K562 (cell line): ENCODE measurements around the gene TMEM217. TPM values are rescaled to one million over a fixed set of nuclear protein-coding genes. Genes with fewer than 3 reads are reported as not detected.

Experiments used
- ARID2 ChIP-seq: fragments of 450-650 bp; IDR thresholded peaks from 2 replicates; pipeline ENCODE4 v1.6.1; 2017; ENCODE audit warnings: antibody characterized with exemption, mild to moderate bottlenecking
- ARNT ChIP-seq, 2 experiments: fragments of 450-650 bp; IDR thresholded peaks; 2 replicates each; pipeline ENCODE4 v1.6.1; 2016; ENCODE audit warnings: mild to moderate bottlenecking in 1 of 2
- CHD1 ChIP-seq: fragments of 200-600 bp; sonication (generic); IDR thresholded peaks from one replicate; pipeline ENCODE4 v1.6.1; 2012; ENCODE audit warnings: mild to moderate bottlenecking, moderate library complexity, low read length, inconsistent platforms
- DMBX1 ChIP-seq: fragments of 250-450 bp; sonication (Bioruptor Pico); IDR thresholded peaks from 2 replicates; pipeline ENCODE4 v1.8.0; 2022; ENCODE audit warnings: inconsistent platforms, mild to moderate bottlenecking, moderate library complexity, borderline replicate concordance
- E2F6 ChIP-seq, 2 experiments: IDR thresholded peaks; 2 replicates each; pipeline ENCODE4 v1.6.1; 2011; ENCODE audit warnings: borderline replicate concordance in 1 of 2, control low read depth in 1 of 2, low read depth in 1 of 2, low read length in 1 of 2, mild to moderate bottlenecking in 1 of 2, mixed read lengths in 1 of 2, moderate library complexity in 1 of 2; ENCODE audit not compliant: insufficient read depth in 1 of 2, insufficient read length in 1 of 2, poor library complexity in 1 of 2, severe bottlenecking in 1 of 2; ENCODE audit errors: extremely low read depth in 1 of 2
- MAFF ChIP-seq: IDR thresholded peaks from 2 replicates; pipeline ENCODE4 v1.6.1; 2012; ENCODE audit warnings: low read length, improper control_type of control experiment
- NFE2 ChIP-seq: IDR thresholded peaks from 2 replicates; pipeline ENCODE4 v1.6.1; 2014; ENCODE audit warnings: antibody characterized with exemption, low read depth
- NRF1 ChIP-seq, 2 experiments: fragments of 450-650 bp; IDR thresholded peaks in 1 of 2; conservative IDR thresholded peaks in 1 of 2; 2 replicates each; pipeline ENCODE4 v1.6.1; 2014; ENCODE audit warnings: mild to moderate bottlenecking in 2 of 2
- PHF20 ChIP-seq: fragments of 450-650 bp; IDR thresholded peaks from 2 replicates; pipeline ENCODE4 v1.6.1; 2018; ENCODE audit not compliant: partially characterized antibody
- TBL1XR1 ChIP-seq, 2 experiments: IDR thresholded peaks; 2 replicates each; pipeline ENCODE4 v1.6.1; 2012; ENCODE audit warnings: improper control_type of control experiment in 2 of 2, low read length in 2 of 2, mild to moderate bottlenecking in 1 of 2
- ZNF76 ChIP-seq: fragments of 250-450 bp; sonication (Bioruptor Pico); IDR thresholded peaks from 2 replicates; pipeline ENCODE4 v1.4.0; 2020; ENCODE audit warnings: mild to moderate bottlenecking, moderate library complexity, borderline replicate concordance
- polyA plus RNA-seq, 8 experiments: library from polyadenylated mRNA; depleted of rRNA in 4 of 8; stranded (reverse) in 5 of 8; unstranded in 3 of 8; fragments of >200 nt; fragmentation: Nextera tagmentation in 2 of 8; fragmentation: Illumina TruSeq in 1 of 8; extraction: Ambion mirVana in 2 of 8; extraction: Trizol in 1 of 8; gene quantifications; 2 replicates each; pipeline versions ENCODE4 v1.2.1 to v1.2.3, GENCODE V29; 2011 to 2014; ENCODE audit warnings: inconsistent platforms in 1 of 8, missing spikeins in 1 of 8
- total RNA-seq, 7 experiments: library from RNA; depleted of rRNA in 6 of 7; stranded (reverse); fragments of >200 nt in 6 of 7; fragmentation: Illumina TruSeq in 2 of 7; extraction: Trizol in 2 of 7; gene quantifications; 2 replicates each; pipeline versions ENCODE4 v1.2.1 to v1.2.3, GENCODE V29; 2011 to 2021; ENCODE audit warnings: low replicate concordance in 1 of 7
- TF ChIP-seq, protein P1 (sequence below): sonication (generic); formaldehyde crosslinking; IDR thresholded peaks from 2 replicates; pipeline ENCODE4 v1.9.0; 2022; ENCODE audit warnings: mild to moderate bottlenecking, missing genetic modification reagents
- TF ChIP-seq, protein P2 (sequence below): fragments of 450-650 bp; IDR thresholded peaks from 2 replicates; pipeline ENCODE4 v1.6.1; 2016; ENCODE audit warnings: low read depth, mild to moderate bottlenecking, moderate library complexity

TMEM217 gene
- total and polyA plus RNA-seq, 9 of the 15 experiments (the other 6 are each of a cell fraction or from before 2014, with no cell fraction given) = 1.3 to 8.0 (median 1.9) TPM

DNA sequence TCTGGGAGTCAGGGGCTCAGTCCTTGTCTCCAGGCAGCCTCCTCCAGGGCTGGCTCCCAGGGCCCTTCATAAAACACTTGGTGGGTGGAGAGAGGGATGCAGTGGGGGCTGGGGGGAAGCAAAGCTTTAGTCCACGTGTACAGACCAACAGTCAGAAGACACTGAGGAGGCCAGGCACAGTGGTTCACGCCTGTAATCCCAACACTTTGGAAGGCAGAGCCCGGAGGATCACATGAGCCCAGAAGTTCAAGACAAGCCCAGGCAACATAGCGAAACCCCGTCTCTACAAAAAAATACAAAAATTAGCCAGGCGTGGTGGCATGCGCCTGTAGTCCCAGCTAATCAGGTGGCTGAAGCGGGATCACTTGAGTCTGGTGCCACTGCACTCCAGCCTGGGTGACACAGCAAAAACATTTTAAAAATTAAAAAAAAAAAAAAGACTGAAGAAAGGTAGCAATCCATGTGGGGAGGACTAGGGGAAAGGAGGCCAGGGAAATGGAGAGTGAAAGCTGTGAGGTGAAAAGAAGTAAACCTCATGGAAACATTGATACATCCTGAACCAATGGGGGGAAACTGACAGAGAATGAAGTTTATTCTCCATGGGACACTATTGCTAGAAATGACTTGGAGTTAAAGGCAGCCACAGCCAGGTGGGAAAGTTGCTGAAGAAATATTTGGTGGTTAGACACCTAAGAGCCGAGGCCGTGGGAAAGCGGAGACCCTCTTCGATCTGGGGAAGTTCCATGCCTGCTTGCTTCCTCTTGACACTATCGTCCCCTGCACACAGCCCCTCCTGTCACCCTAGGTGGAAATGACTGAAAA is 52.6 kb downstream of the TMEM217 start (continued):
- TF ChIP-seq CHD1 (peak; percentile 24), MAFF (peak; percentile 73), TBL1XR1 (IDR thresholded peaks at IDR 0.05; ENCODE audit: low read length in 2 of 2) (no peak), ARNT (IDR thresholded peaks at IDR 0.05) (0 out of 4 replicates have a peak, but pooled peaks of 1 of the 2 experiments have one; percentile 44), DMBX1 (CRISPR knock-in tag) (peak; percentile 78), ZNF76 (CRISPR knock-in tag) (no peak), PHF20 (no peak), E2F6 (IDR thresholded peaks at IDR 0.05; ENCODE audit: borderline replicate concordance in 1 of 2, extremely low read depth in 1 of 2, insufficient read depth in 1 of 2, insufficient read length in 1 of 2, low read depth in 1 of 2, low read length in 1 of 2, poor library complexity in 1 of 2, severe bottlenecking in 1 of 2) (peak in 1 of 2 experiments; percentile 9), NRF1 (conservative IDR thresholded peaks at IDR 0.05 in 1 of 2, IDR thresholded peaks at IDR 0.05 in 1 of 2) (0 out of 4 replicates have a peak, but pooled peaks of 1 of the 2 experiments have one; percentile 5), NFE2 (peak; percentile 84), ARID2 (no peak)
- TF ChIP-seq, protein P1, sequence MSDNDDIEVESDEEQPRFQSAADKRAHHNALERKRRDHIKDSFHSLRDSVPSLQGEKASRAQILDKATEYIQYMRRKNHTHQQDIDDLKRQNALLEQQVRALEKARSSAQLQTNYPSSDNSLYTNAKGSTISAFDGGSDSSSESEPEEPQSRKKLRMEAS (CRISPR knock-in tag) = peak; percentile 36; the same call in 1 of the 2 replicates
- TF ChIP-seq, protein P2, sequence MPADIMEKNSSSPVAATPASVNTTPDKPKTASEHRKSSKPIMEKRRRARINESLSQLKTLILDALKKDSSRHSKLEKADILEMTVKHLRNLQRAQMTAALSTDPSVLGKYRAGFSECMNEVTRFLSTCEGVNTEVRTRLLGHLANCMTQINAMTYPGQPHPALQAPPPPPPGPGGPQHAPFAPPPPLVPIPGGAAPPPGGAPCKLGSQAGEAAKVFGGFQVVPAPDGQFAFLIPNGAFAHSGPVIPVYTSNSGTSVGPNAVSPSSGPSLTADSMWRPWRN = 0 out of 2 replicates have a peak, but pooled peaks have one; percentile 7
